DND-41 (cell line): ENCODE results near the gene MARVELD1.

Experiments
- ATAC-seq: fragments of 200-7000 bp; cut with Tn5 transposase; 3 replicates; pipeline ENCODE4 v1.9.1; 2021; ENCODE audit warnings: low read depth; ENCODE audit not compliant: insufficient read depth
- DNase-seq: peaks from one replicate; pipeline ENCODE4 v3.0.0-alpha.2; 2020
- H2AFZ ChIP-seq: 2 replicates; pipeline ENCODE4 v1.6.0; 2012; ENCODE audit warnings: low read depth, low read length
- H3K27ac ChIP-seq: 2 replicates; pipeline ENCODE4 v1.5.1; 2012; ENCODE audit warnings: low read length, inconsistent platforms
- H3K27me3 ChIP-seq: fragments of 200-600 bp; sonication (generic); 2 replicates; pipeline ENCODE4 v1.6.0; 2012; ENCODE audit warnings: low read length, mild to moderate bottlenecking, inconsistent platforms; ENCODE audit not compliant: insufficient read depth, poor library complexity
- H3K36me3 ChIP-seq: 2 replicates; pipeline ENCODE4 v1.5.1; 2012; ENCODE audit warnings: low read length, inconsistent platforms; ENCODE audit not compliant: insufficient read depth
- H3K4me1 ChIP-seq: 2 replicates; pipeline ENCODE4 v1.5.1; 2012; ENCODE audit warnings: mild to moderate bottlenecking, low read length; ENCODE audit not compliant: insufficient read depth
- H3K4me2 ChIP-seq: 2 replicates; pipeline ENCODE4 v1.6.0; 2012; ENCODE audit warnings: mild to moderate bottlenecking, moderate library complexity, low read length, inconsistent platforms; ENCODE audit not compliant: insufficient read depth
- H3K4me3 ChIP-seq, 2 experiments: fragments of 200-600 bp in 1 of 2; shearing (Covaris generic) in 1 of 2; 2 replicates each; pipeline ENCODE4 v1.5.1; 2012 to 2016; ENCODE audit warnings: inconsistent platforms in 2 of 2, low read length in 2 of 2, mild to moderate bottlenecking in 2 of 2, low read depth in 1 of 2, moderate library complexity in 1 of 2
- H3K79me2 ChIP-seq: 2 replicates; pipeline ENCODE4 v1.6.0; 2012; ENCODE audit warnings: low read length, inconsistent platforms; ENCODE audit not compliant: insufficient read depth
- H3K9ac ChIP-seq: 2 replicates; pipeline ENCODE4 v1.6.0; 2012; ENCODE audit warnings: low read depth, mild to moderate bottlenecking, inconsistent platforms, low read length, moderate library complexity
- H3K9me3 ChIP-seq: 2 replicates; pipeline ENCODE4 v1.5.1; 2012; ENCODE audit warnings: low read length, moderate library complexity, mild to moderate bottlenecking, inconsistent platforms; ENCODE audit not compliant: insufficient read depth, severe bottlenecking
- H4K20me1 ChIP-seq: 2 replicates; pipeline ENCODE4 v1.6.0; 2012; ENCODE audit warnings: low read length; ENCODE audit not compliant: insufficient read depth
- EZH2 ChIP-seq: IDR thresholded peaks from 3 replicates; pipeline ENCODE4 v1.6.1; 2012; ENCODE audit warnings: borderline replicate concordance, low read depth, mild to moderate bottlenecking, moderate library complexity, low read length, inconsistent platforms; ENCODE audit not compliant: severe bottlenecking
- TF ChIP-seq, protein P1 (sequence below): IDR thresholded peaks from 2 replicates; pipeline ENCODE4 v1.5.1; 2012; ENCODE audit warnings: borderline replicate concordance, low read length, moderate library complexity, mild to moderate bottlenecking; ENCODE audit not compliant: poor library complexity, severe bottlenecking; ENCODE audit errors: extremely low read depth

Gene MARVELD1

DNA sequence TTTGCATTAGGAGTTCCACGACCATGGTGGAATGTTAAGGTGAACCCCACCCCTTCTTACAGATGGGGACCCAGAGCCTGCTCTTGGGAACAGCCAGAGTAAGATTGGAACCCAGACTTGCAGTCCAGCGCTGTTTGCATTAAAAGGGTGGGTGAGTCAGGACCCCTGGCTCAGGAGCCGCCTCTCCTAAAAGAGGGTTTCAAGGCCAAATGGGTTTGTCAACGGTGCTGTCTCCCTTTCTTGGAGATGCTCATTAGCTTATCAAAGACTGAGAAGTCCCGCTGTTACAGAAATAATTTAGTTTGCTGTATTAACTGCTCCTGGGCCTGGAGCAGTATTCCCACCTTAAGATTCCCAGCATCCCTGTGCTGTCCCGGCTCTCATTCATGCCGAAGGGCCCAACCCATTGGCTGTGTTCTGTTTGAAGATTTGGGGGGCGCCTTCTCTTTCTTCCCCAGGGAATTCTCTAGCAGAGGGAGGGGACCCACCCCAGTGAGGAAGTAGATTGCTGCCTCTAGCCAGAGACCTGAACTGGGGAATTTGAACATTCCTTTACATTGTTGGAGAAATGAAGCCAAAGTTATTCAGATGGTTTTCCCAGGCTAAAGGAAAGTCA is 1.8 kb downstream of the MARVELD1 start:
- H2AFZ ChIP-seq: no peak overlapping the region
- peaks cover 13% of the 10 kb centered on the region; the same call in 1 of the 2 replicates for H3K79me2 ChIP-seq
- H3K4me2 ChIP-seq: peak overlapping the region; percentile 100
- peak overlapping the region; percentile 89; the same call in 1 of the 2 replicates for H3K9ac ChIP-seq
- H3K9me3 ChIP-seq: no peaks in the 10 kb centered on the region
- no peak for DNase-seq
- H3K27ac ChIP-seq: no peak overlapping the region
- ATAC-seq: no peak
- H3K4me1 ChIP-seq: peaks cover 35% of the 10 kb centered on the region
- peak overlapping the region in 1 of 2 experiments; percentile 98; a peak in 2 of 4 replicates for H3K4me3 ChIP-seq
- H4K20me1 ChIP-seq: peaks cover 7% of the 10 kb centered on the region
- no peak for TF ChIP-seq EZH2
- TF ChIP-seq, protein P1, sequence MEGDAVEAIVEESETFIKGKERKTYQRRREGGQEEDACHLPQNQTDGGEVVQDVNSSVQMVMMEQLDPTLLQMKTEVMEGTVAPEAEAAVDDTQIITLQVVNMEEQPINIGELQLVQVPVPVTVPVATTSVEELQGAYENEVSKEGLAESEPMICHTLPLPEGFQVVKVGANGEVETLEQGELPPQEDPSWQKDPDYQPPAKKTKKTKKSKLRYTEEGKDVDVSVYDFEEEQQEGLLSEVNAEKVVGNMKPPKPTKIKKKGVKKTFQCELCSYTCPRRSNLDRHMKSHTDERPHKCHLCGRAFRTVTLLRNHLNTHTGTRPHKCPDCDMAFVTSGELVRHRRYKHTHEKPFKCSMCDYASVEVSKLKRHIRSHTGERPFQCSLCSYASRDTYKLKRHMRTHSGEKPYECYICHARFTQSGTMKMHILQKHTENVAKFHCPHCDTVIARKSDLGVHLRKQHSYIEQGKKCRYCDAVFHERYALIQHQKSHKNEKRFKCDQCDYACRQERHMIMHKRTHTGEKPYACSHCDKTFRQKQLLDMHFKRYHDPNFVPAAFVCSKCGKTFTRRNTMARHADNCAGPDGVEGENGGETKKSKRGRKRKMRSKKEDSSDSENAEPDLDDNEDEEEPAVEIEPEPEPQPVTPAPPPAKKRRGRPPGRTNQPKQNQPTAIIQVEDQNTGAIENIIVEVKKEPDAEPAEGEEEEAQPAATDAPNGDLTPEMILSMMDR: no peak
- H3K36me3 ChIP-seq: peaks cover 19% of the 10 kb centered on the region
- H3K27me3 ChIP-seq: no peaks in the 10 kb centered on the region

DNA sequence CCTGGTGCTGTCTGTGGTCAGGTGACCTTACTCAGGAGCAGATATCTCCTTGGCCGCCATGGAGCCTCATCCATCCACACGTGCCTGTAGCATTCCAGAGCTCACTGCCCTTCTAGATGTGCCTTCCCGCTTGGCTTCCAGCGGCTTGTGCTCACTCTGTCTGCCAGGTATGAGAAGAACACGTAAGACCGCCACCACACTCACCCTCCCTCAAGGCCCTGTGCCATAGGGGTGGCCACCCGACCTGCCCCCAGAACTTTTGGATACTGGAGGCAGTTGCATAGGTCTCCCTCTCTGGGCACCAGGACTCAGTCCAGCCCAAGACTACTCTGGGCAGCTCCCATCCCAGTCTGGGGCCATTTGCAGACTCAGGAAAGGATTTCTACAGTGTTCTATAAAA is 4.1 kb downstream of the MARVELD1 start:
- Histone ChIP-seq H3K4me1 (peaks cover 35% of the 10 kb centered on the region), H3K9ac (no peak overlapping the region), H3K79me2 (peaks cover 13% of the 10 kb centered on the region; the same call in 1 of the 2 replicates), H3K4me3 (no peak overlapping the region), H4K20me1 (peaks cover 7% of the 10 kb centered on the region), H3K36me3 (peaks cover 19% of the 10 kb centered on the region), H3K4me2 (no peak overlapping the region), H3K27ac (no peak overlapping the region), H3K9me3 (no peaks in the 10 kb centered on the region), H2AFZ (no peak overlapping the region), H3K27me3 (no peaks in the 10 kb centered on the region)
- TF ChIP-seq, protein P1: no peak
- no peak for TF ChIP-seq EZH2
- DNase-seq (no peak), ATAC-seq (no peak)

DNA sequence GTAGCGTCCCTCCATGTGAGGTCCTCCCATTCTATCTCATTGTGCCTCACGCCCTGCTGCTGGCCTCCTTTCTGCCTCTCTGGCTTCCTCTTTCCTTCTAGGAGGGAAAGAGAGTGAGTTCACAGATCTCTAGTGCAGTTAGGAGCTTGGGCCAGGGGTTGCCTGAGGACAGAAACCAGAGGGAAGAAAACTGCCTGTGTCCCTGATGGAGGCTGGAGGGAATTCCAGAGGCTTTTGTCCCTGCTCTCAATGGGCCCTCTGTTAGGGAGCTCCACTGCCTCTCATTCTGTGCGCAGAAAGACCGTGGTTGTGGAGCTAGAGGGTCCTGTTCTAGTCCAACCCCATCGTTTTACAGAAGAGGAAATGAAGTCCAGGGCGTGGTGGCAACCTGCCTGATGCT is 4.6 kb downstream of the MARVELD1 start:
- DNase-seq (no peak), ATAC-seq (no peak)
- Histone ChIP-seq H2AFZ (no peak overlapping the region), H3K9me3 (no peaks in the 10 kb centered on the region), H3K4me1 (peaks cover 31% of the 10 kb centered on the region), H3K27me3 (no peaks in the 10 kb centered on the region), H3K79me2 (peaks cover 13% of the 10 kb centered on the region; the same call in 1 of the 2 replicates), H4K20me1 (peaks cover 7% of the 10 kb centered on the region), H3K36me3 (peaks cover 19% of the 10 kb centered on the region), H3K27ac (no peak overlapping the region), H3K4me3 (no peak overlapping the region), H3K4me2 (no peak overlapping the region), H3K9ac (no peak overlapping the region)
- no peak for TF ChIP-seq EZH2

DNA sequence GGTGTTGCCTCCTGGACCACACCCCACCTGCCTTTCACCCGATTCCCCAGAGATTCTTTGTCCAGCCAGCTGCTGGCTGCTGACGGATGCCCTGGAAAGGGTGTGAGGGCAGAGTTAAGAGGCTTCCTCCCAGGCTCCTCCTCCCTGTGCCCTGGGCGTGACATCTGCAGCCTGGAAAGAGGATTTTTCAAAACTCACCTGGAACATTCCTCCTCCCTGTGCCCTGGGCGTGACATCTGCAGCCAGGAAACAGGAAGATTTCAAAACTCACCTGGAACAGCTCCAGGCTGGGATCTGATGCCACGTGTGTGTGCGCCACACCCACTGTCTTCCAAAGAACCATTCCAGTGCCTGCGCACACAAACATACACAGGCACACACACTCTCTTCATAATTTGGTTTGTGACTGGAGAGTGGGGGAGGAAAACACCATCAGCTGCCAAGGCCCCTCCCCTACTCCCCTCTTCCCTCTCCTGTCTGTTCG is 5.2 kb downstream of the MARVELD1 start:
- H3K9me3 ChIP-seq: no peaks in the 10 kb centered on the region
- TF ChIP-seq, protein P1: no peak
- TF ChIP-seq EZH2: no peak
- DNase-seq (no peak), ATAC-seq (no peak)
- H3K4me1 ChIP-seq: peaks cover 28% of the 10 kb centered on the region
- no peaks in the 10 kb centered on the region for H3K27me3 ChIP-seq
- H3K9ac ChIP-seq: no peak overlapping the region
- no peak overlapping the region for H3K4me3 ChIP-seq
- H3K27ac ChIP-seq: no peak overlapping the region
- H2AFZ ChIP-seq: no peak overlapping the region
- peaks cover 7% of the 10 kb centered on the region for H4K20me1 ChIP-seq
- H3K4me2 ChIP-seq: no peak overlapping the region
- peaks cover 19% of the 10 kb centered on the region for H3K36me3 ChIP-seq
- peaks cover 13% of the 10 kb centered on the region; the same call in 1 of the 2 replicates for H3K79me2 ChIP-seq
